Activated CD4-positive, alpha-beta T cell treated with anti-CD3 and anti-CD28 coated beads for 36 hours (primary cell): Measurements from ENCODE around the gene EIF3B. TPM values are rescaled to one million over a fixed set of nuclear protein-coding genes. Genes with fewer than 3 reads are reported as not detected.

Source experiments
- ATAC-seq: fragments of 200-7000 bp; cut with Tn5 transposase; one replicate; pipeline ENCODE4 v1.10.0; 2021; ENCODE audit warnings: mild to moderate bottlenecking, moderate library complexity
- CTCF ChIA-PET: fragments of 350-600 bp; sonication (Branson Sonifier 250); formaldehyde crosslinking; loops from one replicate; lab custom pipeline; 2021; ENCODE audit warnings: antibody characterized with exemption; lab: Charles Lee
- POLR2A ChIA-PET: fragments of 350-600 bp; sonication (Branson Sonifier 250); formaldehyde crosslinking; loops from one replicate; lab custom pipeline; 2021; ENCODE audit warnings: antibody characterized with exemption, inconsistent platforms; lab: Charles Lee
- DNase-seq: peaks from one replicate; pipeline ENCODE4 v3.0.0-alpha.2; 2020
- H3K27ac Mint-ChIP-seq: one replicate; pipeline ENCODE4 v1.8.0; 2021; ENCODE audit warnings: mixed read lengths
- H3K27me3 Mint-ChIP-seq: one replicate; pipeline ENCODE4 v1.8.0; 2021; ENCODE audit warnings: mixed read lengths
- H3K36me3 Mint-ChIP-seq: one replicate; pipeline ENCODE4 v1.8.0; 2021; ENCODE audit warnings: low read depth, mixed read lengths
- H3K4me1 Mint-ChIP-seq: one replicate; pipeline ENCODE4 v1.8.0; 2021; ENCODE audit warnings: mixed read lengths
- H3K4me3 Mint-ChIP-seq: one replicate; pipeline ENCODE4 v1.8.0; 2021; ENCODE audit warnings: mild to moderate bottlenecking, moderate library complexity, mixed read lengths
- H3K9me3 Mint-ChIP-seq: one replicate; pipeline ENCODE4 v1.8.0; 2021; ENCODE audit warnings: low read depth, mixed read lengths
- intact Hi-C, 2 experiments: fragments of 100-400 bp; cut with DNase I in 1 of 2; cut with micrococcal nuclease in 1 of 2; formaldehyde crosslinking; loops; one replicate each; pipeline versions ENCODE4 v1.14.2 to v1.15.1; 2022 to 2024; cut with DNase I, micrococcal nuclease
- total RNA-seq, 2 experiments: library from RNA; stranded (reverse); gene quantifications; one replicate each; pipeline ENCODE4 v1.2.3, GENCODE V29; 2021

The EIF3B gene
- total RNA-seq, 2 experiments from 2014 or later = 185 to 227 TPM

DNA sequence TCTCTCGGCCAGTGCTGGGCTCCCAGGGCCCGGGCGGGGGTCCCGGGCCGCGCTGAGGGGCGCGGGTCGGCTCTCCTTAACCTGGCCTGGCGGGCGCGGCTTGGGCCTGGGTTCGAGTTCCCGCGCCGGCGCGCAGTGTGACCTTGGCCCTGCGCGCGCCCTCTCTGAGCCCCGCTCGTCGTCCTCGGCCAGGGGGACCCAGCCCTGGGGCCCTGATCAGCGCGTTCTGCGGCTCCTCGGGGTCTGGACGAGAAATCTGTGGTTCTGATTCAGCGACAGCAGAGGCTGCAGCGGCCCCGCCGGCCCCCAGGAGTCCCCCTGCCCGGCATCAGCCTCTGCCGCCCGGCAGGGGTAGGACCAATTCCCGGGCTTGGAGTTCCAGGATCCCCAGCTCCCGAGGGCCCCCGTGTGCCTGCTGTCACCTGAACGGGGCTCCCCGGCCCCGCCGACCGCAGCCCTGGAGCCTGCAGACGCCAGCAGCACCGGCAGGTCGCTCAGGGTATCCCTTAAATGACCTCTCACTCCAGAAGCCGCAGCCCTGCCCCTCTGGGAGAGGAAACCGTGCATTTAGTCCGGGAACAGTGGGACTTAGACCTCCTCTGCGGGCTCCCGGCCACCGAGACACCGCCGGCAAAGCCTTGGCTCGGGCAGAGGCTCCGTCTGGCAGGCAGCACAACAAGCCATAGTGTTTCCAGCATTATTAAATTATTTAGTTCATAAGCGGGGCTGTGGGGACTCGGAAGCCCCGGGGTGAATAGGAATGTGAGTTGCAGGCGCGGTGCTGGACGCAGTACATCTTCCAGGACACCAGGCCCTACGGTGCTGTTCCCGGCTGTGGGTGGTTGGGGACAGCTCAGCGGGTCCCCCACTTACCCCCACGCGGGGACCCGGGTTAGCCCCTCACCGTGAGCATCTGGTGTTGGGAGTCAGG, 49.4 kb downstream of the EIF3B start:
- Mint-ChIP-seq H3K4me3 (peak overlapping the region; percentile 67), H3K36me3 (no peaks in the 10 kb centered on the region), H3K27ac (peak overlapping the region; percentile 86), H3K27me3 (peaks cover 6% of the 10 kb centered on the region), H3K4me1 (peaks cover 49% of the 10 kb centered on the region), H3K9me3 (peaks cover 4% of the 10 kb centered on the region)
- ChIA-PET CTCF (interaction anchor here (0.7 to 3.7 kb wide), 2 partner anchors 27 to 246 kb away, joined by 3 to 17 read pairs; no protein-coding TSS in a partner anchor), POLR2A (interaction anchor here (1.0 kb wide), 1 partner anchor 48 kb away, joined by 4 read pairs; no protein-coding TSS in a partner anchor)
- DNase-seq (peak; percentile 54), ATAC-seq (peak; percentile 17)
- intact Hi-C loops = loop anchor here (1.0 to 2.0 kb wide), 9 partner anchors 50 to 874 kb away; partner anchors contain the start of genes EIF3B (in 2 of the 2), BRAT1 (in 1 of the 2), LFNG (in 1 of the 2) and MAD1L1 (in 1 of the 2)

DNA sequence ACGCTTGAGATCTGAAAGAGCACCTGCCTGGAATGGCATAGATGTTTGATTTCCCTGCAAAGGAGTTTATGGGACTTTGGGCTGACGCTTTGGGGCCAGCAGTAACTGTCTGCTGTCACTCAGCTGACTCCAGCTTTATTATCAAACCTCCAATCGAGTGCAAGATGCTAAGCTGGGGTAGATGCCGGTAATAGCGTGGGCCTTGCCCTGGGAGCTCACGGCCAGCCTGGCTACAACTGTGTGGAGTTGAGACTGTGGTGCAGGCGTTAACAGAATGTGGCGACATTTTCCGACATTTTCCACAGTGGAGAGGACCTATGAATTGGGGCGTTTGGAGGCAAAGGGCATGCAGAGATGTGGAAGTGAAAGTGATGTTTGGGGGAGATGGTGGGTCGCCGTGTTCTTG, 50.1 kb downstream of the EIF3B start:
- ChIA-PET CTCF (interaction anchor here (3.7 kb wide), 1 partner anchor 27 kb away, joined by 17 read pairs; no protein-coding TSS in a partner anchor), POLR2A (interaction anchor here (0.8 kb wide), 1 partner anchor 582 kb away, joined by 3 read pairs; no protein-coding TSS in a partner anchor)
- peak overlapping the region; percentile 86 for H3K27ac Mint-ChIP-seq
- H3K9me3 Mint-ChIP-seq = peaks cover 4% of the 10 kb centered on the region
- H3K4me3 Mint-ChIP-seq = peak overlapping the region; percentile 67
- DNase-seq = no peak
- H3K4me1 Mint-ChIP-seq = peaks cover 53% of the 10 kb centered on the region
- no peak for ATAC-seq
- H3K36me3 Mint-ChIP-seq = no peaks in the 10 kb centered on the region
- H3K27me3 Mint-ChIP-seq = peaks cover 6% of the 10 kb centered on the region
- intact Hi-C loops = loop anchor here (5.0 kb wide), 3 partner anchors 118 to 1802 kb away; no protein-coding TSS in a partner anchor

DNA sequence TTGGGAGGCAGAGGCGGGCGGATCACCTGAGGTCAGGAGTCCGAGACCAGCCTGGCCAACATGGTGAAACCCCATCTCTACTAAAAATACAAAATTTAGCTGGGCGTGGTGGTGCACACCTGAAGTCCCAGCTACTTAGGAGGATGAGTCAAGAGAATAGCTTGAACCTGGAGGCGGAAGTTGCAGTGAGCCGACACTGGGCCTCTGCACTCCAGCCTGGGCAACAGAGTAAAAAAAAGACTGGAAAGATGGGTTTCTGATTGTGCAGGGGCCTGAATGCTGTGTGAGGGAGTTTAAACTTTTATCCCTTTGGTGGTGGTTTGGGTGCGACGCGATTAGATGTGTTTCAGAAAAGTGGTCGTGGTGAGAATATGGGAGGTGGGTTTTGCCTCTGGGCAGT, 50.6 kb downstream of the EIF3B start:
- peak overlapping the region; percentile 67 for H3K4me3 Mint-ChIP-seq
- intact Hi-C loops = loop anchor here (5.0 kb wide), 3 partner anchors 117 to 1803 kb away; no protein-coding TSS in a partner anchor

DNA sequence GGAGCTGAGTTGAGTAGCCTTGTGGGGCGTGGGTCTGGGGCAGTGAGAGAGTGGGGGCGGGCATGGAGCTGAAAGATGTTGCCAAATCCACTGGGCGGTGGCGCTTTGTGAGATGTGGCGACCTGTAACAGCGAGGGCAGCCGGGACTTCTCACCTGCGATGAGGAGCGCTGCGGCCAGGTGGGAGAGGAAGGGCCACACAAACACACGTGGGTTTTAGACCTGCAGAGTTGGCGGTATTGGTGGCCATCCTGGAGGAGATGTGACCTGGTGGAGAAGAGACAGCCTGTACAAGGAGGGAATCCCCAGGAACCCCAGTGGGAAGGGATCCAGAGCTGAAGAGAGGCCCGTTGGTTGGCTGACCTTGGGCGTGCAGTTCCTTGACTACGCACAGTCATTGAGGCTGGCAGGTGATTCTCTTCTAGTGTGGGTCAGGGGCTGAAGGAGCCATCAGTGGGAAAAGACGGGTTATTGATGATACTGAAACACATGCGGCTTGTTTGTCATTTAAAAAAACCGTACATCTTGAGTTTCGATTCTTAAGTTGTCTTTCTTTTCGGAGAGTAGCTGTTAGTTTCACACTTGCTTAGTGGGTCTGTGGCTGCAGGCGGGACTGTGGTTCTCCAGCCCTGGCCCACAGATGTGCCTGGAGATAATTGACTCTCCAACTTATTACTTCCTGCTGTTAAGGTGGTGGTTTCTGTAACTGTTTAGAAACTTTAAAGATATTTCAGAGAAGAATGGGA, 51.1 kb downstream of the EIF3B start:
- Mint-ChIP-seq H3K27me3 (peaks cover 6% of the 10 kb centered on the region), H3K27ac (peak overlapping the region; percentile 86), H3K4me3 (peak overlapping the region; percentile 67), H3K4me1 (peaks cover 56% of the 10 kb centered on the region), H3K9me3 (peaks cover 4% of the 10 kb centered on the region), H3K36me3 (no peaks in the 10 kb centered on the region)
- ChIA-PET CTCF (interaction anchor here (0.6 to 3.7 kb wide), 6 partner anchors 9 to 824 kb away, joined by 3 to 17 read pairs (median 4); no protein-coding TSS in a partner anchor), POLR2A (interaction anchor here (0.6 to 1.0 kb wide), 5 partner anchors 15 to 583 kb away, joined by 3 to 4 read pairs (median 3); no protein-coding TSS in a partner anchor)
- intact Hi-C loops = loop anchor here (5.0 kb wide), 3 partner anchors 117 to 1803 kb away; no protein-coding TSS in a partner anchor
- DNase-seq (peak; percentile 82), ATAC-seq (peak; percentile 68)

More for the DNA sequence above, 50.6 kb downstream of the EIF3B start:
- H3K27ac Mint-ChIP-seq = peak overlapping the region; percentile 86
- ChIA-PET POLR2A (interaction anchor here (0.8 kb wide), 1 partner anchor 583 kb away, joined by 3 read pairs; no protein-coding TSS in a partner anchor), CTCF (interaction anchor here (0.6 to 3.7 kb wide), 5 partner anchors 8 to 304 kb away, joined by 3 to 17 read pairs (median 4); no protein-coding TSS in a partner anchor)
- peaks cover 4% of the 10 kb centered on the region for H3K9me3 Mint-ChIP-seq
- DNase-seq (no peak), ATAC-seq (no peak)
- H3K27me3 Mint-ChIP-seq = peaks cover 6% of the 10 kb centered on the region
- H3K4me1 Mint-ChIP-seq = peaks cover 53% of the 10 kb centered on the region
- H3K36me3 Mint-ChIP-seq = no peaks in the 10 kb centered on the region

DNA sequence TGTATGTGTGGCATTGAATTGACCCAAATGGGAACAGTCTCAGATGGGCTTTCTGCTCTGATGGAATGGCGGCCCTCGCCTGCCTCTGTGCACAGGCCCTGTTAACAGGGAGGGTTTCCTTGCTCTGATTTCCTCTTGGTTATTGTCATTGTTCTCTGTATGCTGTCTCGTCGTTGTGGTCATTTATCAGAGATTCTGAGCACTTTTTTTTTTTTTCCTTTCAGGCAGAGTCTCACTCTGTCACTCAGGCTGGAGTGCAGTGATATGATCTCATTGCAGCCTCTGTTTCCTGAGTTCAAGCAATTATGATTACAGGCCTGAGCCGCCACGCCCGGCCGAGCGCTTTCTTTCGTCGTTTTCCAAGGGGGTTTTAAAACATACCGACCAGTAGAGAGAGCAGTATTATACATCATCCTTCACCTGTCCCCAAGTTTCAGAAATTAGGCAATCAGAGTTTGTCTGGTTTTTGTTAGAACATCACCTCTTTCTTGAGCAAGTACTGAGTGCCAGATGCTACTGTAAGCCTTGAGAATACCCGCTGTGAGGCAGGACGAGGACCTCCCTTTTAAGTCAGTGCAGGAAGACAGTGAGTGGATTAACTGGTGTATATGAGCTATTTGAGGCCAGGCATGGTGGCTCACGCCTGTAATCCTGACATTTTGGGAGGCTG, 55.3 kb downstream of the EIF3B start:
- Mint-ChIP-seq H3K36me3 (no peaks in the 10 kb centered on the region), H3K4me1 (peaks cover 61% of the 10 kb centered on the region), H3K27ac (peak overlapping the region; percentile 1), H3K27me3 (peaks cover 1% of the 10 kb centered on the region), H3K4me3 (no peak overlapping the region), H3K9me3 (peaks cover under 1% of the 10 kb centered on the region)
- intact Hi-C loops = loop anchor here (5.0 kb wide), 3 partner anchors 112 to 1808 kb away; no protein-coding TSS in a partner anchor
- ChIA-PET POLR2A (no interaction called here), CTCF (no interaction called here)
- no peak for ATAC-seq
- DNase-seq = no peak

DNA sequence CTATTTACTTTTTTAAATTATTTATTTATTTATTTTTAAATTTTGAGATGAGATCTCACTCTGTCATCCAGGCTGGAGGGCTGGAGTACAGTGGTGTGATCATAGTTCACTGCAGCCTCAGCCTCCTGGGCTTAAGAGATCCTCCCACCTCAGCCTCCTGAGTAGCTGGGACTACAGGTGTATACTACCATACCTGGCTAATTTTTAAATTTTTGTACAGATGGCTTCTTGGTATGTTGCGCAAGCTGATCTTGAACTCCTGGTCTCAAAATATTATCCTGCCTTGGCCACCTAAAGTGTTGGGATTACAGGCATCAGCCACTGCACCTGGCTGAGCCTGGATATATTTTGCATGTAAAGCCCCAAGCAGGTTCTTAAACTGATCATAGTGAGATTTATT, 56.4 kb downstream of the EIF3B start:
- no peaks in the 10 kb centered on the region for H3K36me3 Mint-ChIP-seq
- no peak overlapping the region for H3K27ac Mint-ChIP-seq
- no peak overlapping the region for H3K4me3 Mint-ChIP-seq
- CTCF ChIA-PET = interaction anchor here (0.6 kb wide), 1 partner anchor 145 kb away, joined by 3 read pairs; no protein-coding TSS in a partner anchor
- intact Hi-C loops = no loop called here
- DNase-seq (no peak), ATAC-seq (no peak)
- POLR2A ChIA-PET = no interaction called here
- peaks cover 51% of the 10 kb centered on the region for H3K4me1 Mint-ChIP-seq
- H3K27me3 Mint-ChIP-seq = no peaks in the 10 kb centered on the region
- H3K9me3 Mint-ChIP-seq = no peaks in the 10 kb centered on the region

DNA sequence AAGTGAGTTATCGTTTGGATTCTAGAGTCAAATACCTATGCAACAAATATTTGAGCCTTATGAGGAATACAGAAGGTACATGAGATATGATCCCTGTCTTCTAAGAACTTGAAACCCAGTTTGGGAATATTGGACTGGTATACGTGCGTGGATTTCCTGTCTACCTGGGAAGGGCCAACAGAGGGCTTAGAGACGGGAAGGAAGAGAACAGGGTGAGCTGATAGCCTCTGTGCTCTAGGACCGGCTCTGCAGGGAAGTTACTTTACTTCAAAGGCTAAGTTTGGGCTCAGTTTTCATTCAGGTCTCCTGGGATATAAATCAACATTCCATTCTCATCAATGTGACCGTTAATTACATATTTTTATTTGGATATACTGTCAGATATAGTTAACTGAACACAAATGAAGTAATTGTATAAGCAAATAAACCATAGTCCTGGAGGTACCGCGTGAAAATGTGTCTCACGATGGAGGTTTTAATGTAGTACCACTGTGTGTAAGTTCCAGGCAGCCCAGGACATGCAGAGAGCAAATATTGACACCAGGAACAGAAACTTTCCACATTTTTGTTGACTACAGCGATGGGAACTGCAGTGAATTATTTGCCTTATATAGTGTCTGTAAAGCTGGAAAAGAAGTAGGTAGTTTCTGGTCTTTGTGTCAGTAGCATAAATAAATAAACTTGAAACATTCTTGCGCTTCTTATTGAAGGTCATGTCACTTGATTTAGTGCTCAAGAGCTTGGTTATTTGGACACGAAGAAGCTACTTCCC, 57.4 kb downstream of the EIF3B start:
- peaks cover 51% of the 10 kb centered on the region for H3K4me1 Mint-ChIP-seq
- POLR2A ChIA-PET = interaction anchor here (0.7 kb wide), 1 partner anchor 136 kb away, joined by 3 read pairs; no protein-coding TSS in a partner anchor
- no peak for ATAC-seq

DNA sequence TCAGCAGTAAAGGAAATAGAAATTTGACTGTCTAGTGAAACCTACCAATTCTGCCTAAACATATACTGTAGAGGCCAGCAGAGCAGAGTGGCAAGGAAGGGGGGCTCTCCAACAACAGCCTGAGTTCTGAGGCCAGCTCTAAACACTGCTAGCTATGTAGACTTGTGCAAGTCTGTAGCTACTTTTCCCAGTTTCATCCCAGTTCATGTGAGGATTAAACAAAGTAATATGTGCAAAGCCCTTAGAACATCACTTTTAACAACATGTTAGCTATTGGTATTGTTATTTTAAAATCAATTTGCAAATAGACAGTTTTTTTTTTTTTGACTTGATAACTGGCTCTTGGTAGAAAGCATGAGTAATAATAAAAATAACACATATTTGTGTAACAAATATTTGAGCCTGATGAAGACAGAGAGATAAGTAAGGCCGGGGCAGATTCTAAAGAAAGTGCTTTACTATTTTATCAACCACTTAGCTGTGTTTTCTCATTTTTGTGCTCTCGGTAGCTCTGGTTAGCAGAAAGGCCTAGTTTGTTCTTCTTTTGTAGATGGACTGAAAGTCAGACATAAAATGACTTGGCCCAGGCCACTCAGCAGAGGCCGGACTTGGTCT, 58.1 kb downstream of the EIF3B start:
- POLR2A ChIA-PET = interaction anchor here (0.7 kb wide), 1 partner anchor 135 kb away, joined by 3 read pairs; no protein-coding TSS in a partner anchor
- H3K36me3 Mint-ChIP-seq = no peaks in the 10 kb centered on the region
- H3K4me1 Mint-ChIP-seq = peaks cover 51% of the 10 kb centered on the region
- no peak for DNase-seq
- intact Hi-C loops = no loop called here
- H3K9me3 Mint-ChIP-seq = no peaks in the 10 kb centered on the region
- H3K27ac Mint-ChIP-seq = no peak overlapping the region
- no peak overlapping the region for H3K4me3 Mint-ChIP-seq
- CTCF ChIA-PET = interaction anchor here (0.6 to 1.6 kb wide), 6 partner anchors 12 to 1230 kb away, joined by 3 to 7 read pairs (median 4); no protein-coding TSS in a partner anchor
- ATAC-seq = no peak
- H3K27me3 Mint-ChIP-seq = no peaks in the 10 kb centered on the region

More for the DNA sequence above, 57.4 kb downstream of the EIF3B start:
- intact Hi-C loops = no loop called here
- no peak overlapping the region for H3K27ac Mint-ChIP-seq
- DNase-seq = no peak
- no peaks in the 10 kb centered on the region for H3K27me3 Mint-ChIP-seq
- H3K4me3 Mint-ChIP-seq = no peak overlapping the region
- no peaks in the 10 kb centered on the region for H3K36me3 Mint-ChIP-seq
- no peaks in the 10 kb centered on the region for H3K9me3 Mint-ChIP-seq
- CTCF ChIA-PET = interaction anchor here (0.6 to 1.6 kb wide), 6 partner anchors 11 to 1229 kb away, joined by 3 to 7 read pairs (median 4); no protein-coding TSS in a partner anchor

DNA sequence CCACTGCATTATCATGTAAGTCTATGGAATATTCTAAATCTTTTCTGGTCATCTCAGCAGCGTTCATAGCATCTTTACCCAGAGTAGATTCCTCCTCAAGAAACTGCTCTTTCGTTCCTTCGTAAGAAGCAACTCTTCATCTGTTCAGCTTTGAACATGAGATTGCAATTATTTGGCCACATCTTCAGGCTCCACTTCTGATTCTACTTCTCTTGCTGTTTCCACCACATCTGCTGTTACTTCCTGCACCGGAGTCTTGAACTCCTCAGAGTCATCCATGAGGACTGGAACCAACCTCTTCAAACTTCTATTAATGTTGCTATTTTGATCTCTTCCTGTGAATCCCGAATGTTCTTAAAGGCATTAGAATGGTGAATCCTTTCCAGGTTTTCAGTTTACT, 61.4 kb downstream of the EIF3B start:
- DNase-seq = no peak
- H3K4me1 Mint-ChIP-seq = peaks cover 42% of the 10 kb centered on the region
- POLR2A ChIA-PET = no interaction called here
- intact Hi-C loops = no loop called here
- CTCF ChIA-PET = no interaction called here
- H3K4me3 Mint-ChIP-seq = no peak overlapping the region
- no peak overlapping the region for H3K27ac Mint-ChIP-seq
- H3K27me3 Mint-ChIP-seq = no peaks in the 10 kb centered on the region
- H3K9me3 Mint-ChIP-seq = no peaks in the 10 kb centered on the region
- H3K36me3 Mint-ChIP-seq = no peaks in the 10 kb centered on the region
- ATAC-seq = no peak
